Right lobe of liver (tissue), 6 donors: ENCODE results near the gene BTK. TPM values are rescaled to one million over a fixed set of nuclear protein-coding genes. Genes with fewer than 3 reads are reported as not detected.
A peak's percentile ranks its signal among the peaks of the same experiment; 100 is the strongest.

Experiments
- ATAC-seq, 4 donors: fragments of 200-7000 bp; cut with Tn5 transposase; one replicate each; pipeline ENCODE4 v1.9.1; 2020; ENCODE audit warnings: mild to moderate bottlenecking in 4 of 4, moderate library complexity in 4 of 4
- DNase-seq, 3 donors: peaks; one replicate each; pipeline ENCODE4 v3.0.0-alpha.2; 2020
- H3K27ac ChIP-seq, 3 donors: fragments of 200-600 bp; one replicate each; pipeline ENCODE4 v1.8.0; 2022
- H3K27me3 ChIP-seq, 2 donors: fragments of 200-600 bp; one replicate each; pipeline ENCODE4 v1.8.0; 2022
- H3K36me3 ChIP-seq, 4 donors: fragments of 200-600 bp; sonication (generic) in 1 of 4; one replicate each; pipeline versions ENCODE4 v1.5.1 to v1.8.0; 2017 to 2022; ENCODE audit warnings: control low read depth in 1 of 4
- H3K4me1 ChIP-seq, 4 donors: fragments of 200-600 bp; sonication (generic) in 1 of 4; one replicate each; pipeline versions ENCODE4 v1.5.1 to v1.8.0; 2017 to 2022; ENCODE audit warnings: control low read depth in 1 of 4
- H3K4me3 ChIP-seq, 3 donors: fragments of 200-600 bp; one replicate each; pipeline ENCODE4 v1.8.0; 2022
- H3K9me3 ChIP-seq, 4 donors: fragments of 200-600 bp; sonication (generic) in 1 of 4; one replicate each; pipeline versions ENCODE4 v1.5.1 to v1.8.0; 2017 to 2022; ENCODE audit warnings: control low read depth in 1 of 4
- POLR2A ChIP-seq: fragments of 450-650 bp; IDR thresholded peaks from one replicate; pipeline ENCODE4 v1.6.1; 2017; ENCODE audit warnings: antibody characterized with exemption, mild to moderate bottlenecking
- WGBS: methylation state at CpG from one replicate; pipeline ENCODE4 v1.1.6; 2018; ENCODE audit warnings: low coverage, low lambda C conversion rate; ENCODE audit not compliant: insufficient coverage; ENCODE audit errors: missing lambda C conversion rate; 5-methylcytosine and 5-hydroxymethylcytosine counted together
- intact Hi-C, 2 donors: fragments of 100-400 bp; cut with DNase I; formaldehyde crosslinking; loops; one replicate each; pipeline versions ENCODE4 v1.11.2 to v1.14.1; 2022
- total RNA-seq, 6 experiments: library from RNA; depleted of rRNA in 2 of 6; stranded (reverse); fragments of >200 nt in 2 of 6; fragmentation: NEBNext Ultra II Directional in 3 of 6; extraction: Animal tissue kit (Norgen Biotek cat#: 25700) in 3 of 6; gene quantifications; one replicate each; pipeline versions ENCODE4 v1.1.0 to v1.2.4, GENCODE V29; 2016 to 2023
- TF ChIP-seq, protein P1 (sequence below), 4 donors: fragments of 200-600 bp in 3 of 4; fragments of 450-650 bp in 1 of 4; IDR thresholded peaks; one replicate each; pipeline versions ENCODE4 v1.5.1 to v1.8.0; 2016 to 2022; ENCODE audit warnings: antibody characterized with exemption in 4 of 4, mild to moderate bottlenecking in 2 of 4
- donor health status: DM: no; HTN: yes; CAD: no.
- donor health status: DM: no; HTN: no; CAD: no.
- donor health status: DM: no; HTN: no; CAD: no.
- donor health status: DM: no; HTN: yes; CAD: no.
- donor health status: DM: no; HTN: yes; CAD: no.

The BTK gene
- total RNA-seq, 6 experiments from 2014 or later: 1.1 to 4.7 (median 1.8) TPM

DNA sequence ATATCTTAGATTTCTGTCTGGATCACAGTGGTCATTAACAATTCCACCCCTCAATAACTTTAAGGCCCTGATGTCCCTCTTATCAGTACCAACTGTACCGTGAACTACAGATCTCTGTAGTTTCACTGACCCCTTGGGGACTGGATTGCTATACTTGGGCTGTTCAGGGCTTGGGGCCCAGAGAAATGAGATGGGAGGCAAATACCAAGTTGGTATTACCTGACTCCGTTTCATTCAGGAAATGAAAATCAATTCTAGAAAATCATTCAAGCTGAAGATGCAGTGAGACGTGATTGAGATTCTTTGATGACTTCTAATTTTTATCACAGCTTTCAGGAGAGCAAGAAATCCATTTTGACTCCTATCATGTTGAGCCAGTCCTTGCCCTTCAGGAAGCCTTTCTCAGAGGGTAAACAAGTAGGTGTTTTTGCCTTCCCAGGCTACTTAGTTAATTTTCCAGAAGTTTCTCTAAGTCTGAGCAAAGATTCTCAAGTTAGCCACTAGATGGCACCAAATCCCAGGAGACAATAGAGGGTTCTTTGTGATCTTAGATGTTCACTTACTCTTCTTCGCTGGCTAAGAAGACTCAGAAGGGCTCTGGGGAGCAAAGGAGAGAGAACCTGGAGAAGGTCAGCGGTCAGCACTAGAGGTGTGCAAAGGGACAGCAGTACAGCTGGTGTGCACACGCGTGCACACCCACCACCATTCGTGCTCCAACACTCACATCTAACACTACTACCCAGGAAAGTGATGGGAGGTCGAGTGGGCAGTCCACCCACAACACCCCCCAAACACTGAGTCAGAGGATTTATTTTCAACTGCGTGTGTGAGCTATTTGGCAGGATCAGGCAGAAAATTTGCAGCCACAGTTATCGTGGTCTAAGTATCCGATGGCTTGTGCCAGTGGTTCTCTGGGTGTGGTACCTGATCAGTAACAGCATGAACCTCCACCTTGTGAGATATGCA is 29.5 kb upstream of the BTK start:
- Histone ChIP-seq H3K4me1 (peaks cover 0 to 4% (median 0%) of the 10 kb centered on the region in 4 donors), H3K36me3 (peaks cover 0 to 10% (median 3%) of the 10 kb centered on the region in 4 donors), H3K27ac (peak overlapping the region; percentile 61 to 67 (median 64)), H3K27me3 (no peaks in the 10 kb centered on the region), H3K4me3 (no peak overlapping the region), H3K9me3 (no peaks in the 10 kb centered on the region)
- no peak for TF ChIP-seq POLR2A
- TF ChIP-seq, protein P1, sequence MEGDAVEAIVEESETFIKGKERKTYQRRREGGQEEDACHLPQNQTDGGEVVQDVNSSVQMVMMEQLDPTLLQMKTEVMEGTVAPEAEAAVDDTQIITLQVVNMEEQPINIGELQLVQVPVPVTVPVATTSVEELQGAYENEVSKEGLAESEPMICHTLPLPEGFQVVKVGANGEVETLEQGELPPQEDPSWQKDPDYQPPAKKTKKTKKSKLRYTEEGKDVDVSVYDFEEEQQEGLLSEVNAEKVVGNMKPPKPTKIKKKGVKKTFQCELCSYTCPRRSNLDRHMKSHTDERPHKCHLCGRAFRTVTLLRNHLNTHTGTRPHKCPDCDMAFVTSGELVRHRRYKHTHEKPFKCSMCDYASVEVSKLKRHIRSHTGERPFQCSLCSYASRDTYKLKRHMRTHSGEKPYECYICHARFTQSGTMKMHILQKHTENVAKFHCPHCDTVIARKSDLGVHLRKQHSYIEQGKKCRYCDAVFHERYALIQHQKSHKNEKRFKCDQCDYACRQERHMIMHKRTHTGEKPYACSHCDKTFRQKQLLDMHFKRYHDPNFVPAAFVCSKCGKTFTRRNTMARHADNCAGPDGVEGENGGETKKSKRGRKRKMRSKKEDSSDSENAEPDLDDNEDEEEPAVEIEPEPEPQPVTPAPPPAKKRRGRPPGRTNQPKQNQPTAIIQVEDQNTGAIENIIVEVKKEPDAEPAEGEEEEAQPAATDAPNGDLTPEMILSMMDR (IDR thresholded peaks at IDR 0.05): peak; percentile 67 to 85 (median 82)
- ATAC-seq (peak; percentile 56 to 79 (median 63)), DNase-seq (no peak)
- WGBS: 31% methylated on average over 8 of the region's 12 CpGs
- intact Hi-C loops: no loop called here

DNA sequence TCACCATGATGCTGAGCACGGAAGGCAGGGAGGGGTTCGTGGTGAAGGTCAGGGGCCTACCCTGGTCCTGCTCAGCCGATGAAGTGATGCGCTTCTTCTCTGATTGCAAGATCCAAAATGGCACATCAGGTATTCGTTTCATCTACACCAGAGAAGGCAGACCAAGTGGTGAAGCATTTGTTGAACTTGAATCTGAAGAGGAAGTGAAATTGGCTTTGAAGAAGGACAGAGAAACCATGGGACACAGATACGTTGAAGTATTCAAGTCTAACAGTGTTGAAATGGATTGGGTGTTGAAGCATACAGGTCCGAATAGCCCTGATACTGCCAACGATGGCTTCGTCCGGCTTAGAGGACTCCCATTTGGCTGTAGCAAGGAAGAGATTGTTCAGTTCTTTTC is 26.0 kb upstream of the BTK start:
- intact Hi-C loops: no loop called here
- H3K27ac ChIP-seq: no peak overlapping the region
- TF ChIP-seq, protein P1 (IDR thresholded peaks at IDR 0.05): no peak
- no peak for TF ChIP-seq POLR2A
- peaks cover 0 to 9% (median 0%) of the 10 kb centered on the region in 4 donors for H3K4me1 ChIP-seq
- H3K27me3 ChIP-seq: no peaks in the 10 kb centered on the region
- ATAC-seq: no peak
- H3K9me3 ChIP-seq: no peaks in the 10 kb centered on the region
- no peak for DNase-seq
- no peak overlapping the region for H3K4me3 ChIP-seq
- H3K36me3 ChIP-seq: peaks cover 0 to 10% (median 3%) of the 10 kb centered on the region in 4 donors
- WGBS: 71% methylated on average over 10 of the region's 10 CpGs

DNA sequence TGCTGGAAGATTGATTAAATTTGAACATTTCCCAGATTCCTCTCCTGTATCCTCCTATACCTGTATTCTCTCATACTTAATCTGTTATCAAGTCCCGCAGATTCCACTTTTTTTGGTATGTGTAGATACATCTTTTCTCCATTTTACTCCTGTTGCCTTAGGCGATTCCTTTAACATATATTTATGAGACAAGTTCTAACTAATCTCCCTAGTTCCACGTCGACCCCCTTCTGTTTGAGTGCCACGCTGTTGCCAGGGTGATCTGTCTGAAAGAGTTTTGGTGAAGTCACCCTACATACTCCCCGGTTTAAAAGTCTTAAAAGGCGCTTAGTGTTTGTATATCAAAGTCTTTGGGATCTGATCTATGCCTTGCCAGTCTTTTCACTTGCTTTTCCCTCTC is 24.5 kb upstream of the BTK start:
- TF ChIP-seq, protein P1 (IDR thresholded peaks at IDR 0.05): no peak
- peaks cover 0 to 9% (median 0%) of the 10 kb centered on the region in 4 donors for H3K4me1 ChIP-seq
- no peak for DNase-seq
- no peak for ATAC-seq
- 45% methylated on average over 7 of the region's 7 CpGs for WGBS
- intact Hi-C loops: no loop called here
- H3K27ac ChIP-seq: no peak overlapping the region
- H3K36me3 ChIP-seq: peaks cover 0 to 10% (median 3%) of the 10 kb centered on the region in 4 donors
- no peaks in the 10 kb centered on the region for H3K9me3 ChIP-seq
- no peak overlapping the region for H3K4me3 ChIP-seq
- H3K27me3 ChIP-seq: no peaks in the 10 kb centered on the region

DNA sequence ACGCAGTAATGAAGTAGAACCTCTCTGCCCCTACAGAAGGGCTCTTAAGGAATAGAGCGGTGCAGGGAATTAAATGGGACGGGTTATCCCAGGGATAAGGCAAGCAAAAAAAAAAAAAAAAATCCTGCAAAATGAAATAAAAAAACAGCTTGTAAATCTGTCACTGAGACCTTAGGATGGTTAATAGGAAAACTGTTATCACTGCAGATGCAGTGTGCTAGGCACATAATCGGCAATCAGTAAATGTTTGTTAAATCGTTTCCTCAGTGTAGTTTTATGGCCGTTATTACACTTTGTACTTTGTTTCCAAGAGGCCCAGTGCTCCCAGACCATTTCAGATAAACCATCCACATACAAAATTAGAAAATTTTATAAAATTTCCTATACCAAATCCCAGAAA is 23.1 kb upstream of the BTK start:
- WGBS: 26% methylated on average over 6 of the region's 6 CpGs
- peak overlapping the region; percentile 91 to 95 (median 95) for H3K27ac ChIP-seq
- peak overlapping the region; percentile 38 to 65 (median 56) for H3K4me3 ChIP-seq
- H3K27me3 ChIP-seq: no peaks in the 10 kb centered on the region
- H3K36me3 ChIP-seq: peaks cover 0 to 10% (median 3%) of the 10 kb centered on the region in 4 donors
- ATAC-seq (no peak), DNase-seq (no peak)
- H3K9me3 ChIP-seq: no peaks in the 10 kb centered on the region
- TF ChIP-seq, protein P1 (IDR thresholded peaks at IDR 0.05): no peak
- TF ChIP-seq POLR2A: no peak
- peaks cover 0 to 9% (median 0%) of the 10 kb centered on the region in 4 donors for H3K4me1 ChIP-seq
- intact Hi-C loops: no loop called here
